ENCODE measurements around the gene CYSRT1.
A peak's percentile ranks its signal among the peaks of the same experiment; 100 is the strongest.

The CYSRT1 gene

DNA sequence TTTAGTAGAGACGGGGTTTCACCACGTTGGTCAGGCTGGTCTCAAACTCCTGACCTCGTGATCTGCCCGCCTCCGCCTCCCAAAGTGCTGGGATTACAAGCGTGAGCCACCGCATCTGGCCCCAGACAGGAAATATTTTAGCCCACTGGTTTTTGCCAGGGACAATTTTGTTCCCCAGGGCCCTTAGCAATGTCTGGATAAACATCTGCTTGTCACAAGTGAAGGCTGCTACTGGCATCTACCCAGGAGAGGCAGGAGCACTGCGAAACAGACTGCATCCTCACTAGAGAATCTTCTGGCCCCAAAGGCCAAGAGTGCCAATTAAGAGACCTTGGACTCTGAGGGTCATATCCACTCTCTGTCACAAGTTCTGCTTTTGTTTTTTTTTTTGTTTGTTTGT, 22.0 kb upstream of the CYSRT1 start:
- TF ChIP-seq ZBTB7A (IDR thresholded peaks at IDR 0.05; ENCODE audit: low read depth) (no peak), RAD21 (IDR thresholded peaks at IDR 0.05; ENCODE audit: low read depth) (no peak)
- TF ChIP-seq, protein P1, sequence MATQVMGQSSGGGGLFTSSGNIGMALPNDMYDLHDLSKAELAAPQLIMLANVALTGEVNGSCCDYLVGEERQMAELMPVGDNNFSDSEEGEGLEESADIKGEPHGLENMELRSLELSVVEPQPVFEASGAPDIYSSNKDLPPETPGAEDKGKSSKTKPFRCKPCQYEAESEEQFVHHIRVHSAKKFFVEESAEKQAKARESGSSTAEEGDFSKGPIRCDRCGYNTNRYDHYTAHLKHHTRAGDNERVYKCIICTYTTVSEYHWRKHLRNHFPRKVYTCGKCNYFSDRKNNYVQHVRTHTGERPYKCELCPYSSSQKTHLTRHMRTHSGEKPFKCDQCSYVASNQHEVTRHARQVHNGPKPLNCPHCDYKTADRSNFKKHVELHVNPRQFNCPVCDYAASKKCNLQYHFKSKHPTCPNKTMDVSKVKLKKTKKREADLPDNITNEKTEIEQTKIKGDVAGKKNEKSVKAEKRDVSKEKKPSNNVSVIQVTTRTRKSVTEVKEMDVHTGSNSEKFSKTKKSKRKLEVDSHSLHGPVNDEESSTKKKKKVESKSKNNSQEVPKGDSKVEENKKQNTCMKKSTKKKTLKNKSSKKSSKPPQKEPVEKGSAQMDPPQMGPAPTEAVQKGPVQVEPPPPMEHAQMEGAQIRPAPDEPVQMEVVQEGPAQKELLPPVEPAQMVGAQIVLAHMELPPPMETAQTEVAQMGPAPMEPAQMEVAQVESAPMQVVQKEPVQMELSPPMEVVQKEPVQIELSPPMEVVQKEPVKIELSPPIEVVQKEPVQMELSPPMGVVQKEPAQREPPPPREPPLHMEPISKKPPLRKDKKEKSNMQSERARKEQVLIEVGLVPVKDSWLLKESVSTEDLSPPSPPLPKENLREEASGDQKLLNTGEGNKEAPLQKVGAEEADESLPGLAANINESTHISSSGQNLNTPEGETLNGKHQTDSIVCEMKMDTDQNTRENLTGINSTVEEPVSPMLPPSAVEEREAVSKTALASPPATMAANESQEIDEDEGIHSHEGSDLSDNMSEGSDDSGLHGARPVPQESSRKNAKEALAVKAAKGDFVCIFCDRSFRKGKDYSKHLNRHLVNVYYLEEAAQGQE (IDR thresholded peaks at IDR 0.05; ENCODE audit: low read depth): no peak

DNA sequence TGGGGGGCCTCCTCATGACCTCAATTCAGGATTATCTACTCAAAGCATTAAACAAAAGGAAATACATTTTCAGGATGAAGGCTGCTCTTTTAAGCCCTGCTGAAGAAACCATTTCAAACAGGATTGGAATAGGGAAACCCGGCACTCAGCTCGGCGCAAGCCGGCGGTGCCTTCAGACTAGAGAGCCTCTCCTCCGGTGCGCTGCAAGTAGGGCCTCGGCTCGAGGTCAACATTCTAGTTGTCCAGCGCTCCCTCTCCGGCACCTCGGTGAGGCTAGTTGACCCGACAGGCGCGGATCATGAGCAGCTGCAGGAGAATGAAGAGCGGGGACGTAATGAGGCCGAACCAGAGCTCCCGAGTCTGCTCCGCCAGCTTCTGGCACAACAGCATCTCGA, 20.2 kb upstream of the CYSRT1 start:
- no peak for TF ChIP-seq TCF12 (IDR thresholded peaks at IDR 0.05; ENCODE audit: low read depth)
- TF ChIP-seq CEBPB (IDR thresholded peaks at IDR 0.05): no peak
- TF ChIP-seq, protein P2, sequence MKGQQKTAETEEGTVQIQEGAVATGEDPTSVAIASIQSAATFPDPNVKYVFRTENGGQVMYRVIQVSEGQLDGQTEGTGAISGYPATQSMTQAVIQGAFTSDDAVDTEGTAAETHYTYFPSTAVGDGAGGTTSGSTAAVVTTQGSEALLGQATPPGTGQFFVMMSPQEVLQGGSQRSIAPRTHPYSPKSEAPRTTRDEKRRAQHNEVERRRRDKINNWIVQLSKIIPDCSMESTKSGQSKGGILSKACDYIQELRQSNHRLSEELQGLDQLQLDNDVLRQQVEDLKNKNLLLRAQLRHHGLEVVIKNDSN (IDR thresholded peaks at IDR 0.05): no peak
- TF ChIP-seq CREB1 (IDR thresholded peaks at IDR 0.05; ENCODE audit: low read depth): no peak
- TF ChIP-seq YY1 (IDR thresholded peaks at IDR 0.05; ENCODE audit: low read depth): no peak
- TF ChIP-seq, protein P1 (IDR thresholded peaks at IDR 0.05; ENCODE audit: low read depth): no peak
- TF ChIP-seq RAD21 (IDR thresholded peaks at IDR 0.05; ENCODE audit: low read depth): no peak
- TF ChIP-seq ZBTB7A (IDR thresholded peaks at IDR 0.05; ENCODE audit: low read depth): no peak
- TF ChIP-seq TAF1 (IDR thresholded peaks at IDR 0.05; ENCODE audit: low read depth): no peak
- no peak for TF ChIP-seq TEAD4 (IDR thresholded peaks at IDR 0.05)
- TF ChIP-seq FOXM1 (IDR thresholded peaks at IDR 0.05; ENCODE audit: borderline replicate concordance, low read depth): no peak
- TF ChIP-seq, protein P3, sequence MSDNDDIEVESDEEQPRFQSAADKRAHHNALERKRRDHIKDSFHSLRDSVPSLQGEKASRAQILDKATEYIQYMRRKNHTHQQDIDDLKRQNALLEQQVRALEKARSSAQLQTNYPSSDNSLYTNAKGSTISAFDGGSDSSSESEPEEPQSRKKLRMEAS (IDR thresholded peaks at IDR 0.05): no peak
- TF ChIP-seq EGR1 (IDR thresholded peaks at IDR 0.05): no peak
- TF ChIP-seq NFIC (IDR thresholded peaks at IDR 0.05): no peak
- no peak for TF ChIP-seq EP300 (IDR thresholded peaks at IDR 0.05; ENCODE audit: borderline replicate concordance)

DNA sequence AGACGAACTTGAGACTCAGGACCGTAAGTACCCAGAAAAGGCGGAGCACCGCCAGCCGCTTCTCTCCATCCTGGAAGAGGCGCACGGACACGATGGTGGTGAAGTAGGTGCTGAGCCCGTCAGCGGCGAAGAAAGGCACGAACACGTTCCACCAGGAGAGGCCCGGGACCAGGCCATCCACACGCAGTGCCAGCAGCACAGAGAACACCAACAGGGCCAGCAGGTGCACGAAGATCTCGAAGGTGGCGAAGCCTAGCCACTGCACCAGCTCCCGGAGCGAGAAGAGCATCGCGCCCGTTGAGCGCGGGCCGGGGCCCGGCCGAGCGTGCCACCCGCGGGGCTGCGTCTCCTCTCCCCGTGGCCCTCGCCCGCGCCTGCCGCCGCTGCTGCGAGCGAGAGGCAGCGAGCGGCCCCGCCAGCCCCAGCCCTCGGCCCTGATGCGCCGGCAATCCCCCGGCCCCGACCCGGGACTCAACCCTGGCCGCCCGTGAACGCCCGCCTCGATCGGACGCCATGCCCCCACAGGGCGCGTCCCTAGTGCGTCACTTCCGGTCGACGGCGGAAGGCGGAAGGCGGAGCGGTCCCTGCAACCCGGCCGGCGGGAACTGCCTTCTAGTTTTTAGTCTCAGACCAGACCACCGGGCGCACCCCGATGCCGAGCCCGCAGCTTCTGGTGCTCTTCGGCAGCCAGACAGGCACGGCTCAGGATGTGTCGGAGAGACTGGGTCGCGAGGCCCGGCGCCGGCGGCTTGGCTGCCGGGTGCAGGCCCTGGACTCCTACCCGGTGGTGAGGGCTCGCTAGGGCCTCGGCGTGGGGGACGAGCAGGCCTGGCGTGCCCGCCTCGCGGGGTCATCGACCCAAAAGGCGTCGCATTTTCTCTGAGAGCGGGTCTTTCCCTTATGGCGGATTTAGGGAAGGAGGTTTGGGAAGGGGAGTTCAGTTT, 19.6 kb upstream of the CYSRT1 start, which contains the start of the genes NDOR1 and TMEM203:
Gene NDOR1 (plus strand): TSS at position 575 of the 944 bp plus-strand sequence. CDS start 78 bp downstream, at position 653.
Gene TMEM203 (minus strand): TSS at position 523 of the 944 bp plus-strand sequence. CDS start 234 bp downstream, at position 289.
- TF ChIP-seq FOXM1 (IDR thresholded peaks at IDR 0.05; ENCODE audit: borderline replicate concordance, low read depth) (no peak), TCF12 (IDR thresholded peaks at IDR 0.05; ENCODE audit: low read depth) (peak; percentile 67), CREB1 (IDR thresholded peaks at IDR 0.05; ENCODE audit: low read depth) (peak; percentile 91), RAD21 (IDR thresholded peaks at IDR 0.05; ENCODE audit: low read depth) (no peak), ZBTB7A (IDR thresholded peaks at IDR 0.05; ENCODE audit: low read depth) (no peak), TAF1 (IDR thresholded peaks at IDR 0.05; ENCODE audit: low read depth) (peak; percentile 90), NFIC (IDR thresholded peaks at IDR 0.05) (no peak), EP300 (IDR thresholded peaks at IDR 0.05; ENCODE audit: borderline replicate concordance) (no peak; the same call in 1 of the 2 replicates), CEBPB (IDR thresholded peaks at IDR 0.05) (no peak), YY1 (IDR thresholded peaks at IDR 0.05; ENCODE audit: low read depth) (peak; percentile 95), TEAD4 (IDR thresholded peaks at IDR 0.05) (no peak), EGR1 (IDR thresholded peaks at IDR 0.05) (no peak)
- TF ChIP-seq, protein P1 (IDR thresholded peaks at IDR 0.05; ENCODE audit: low read depth): no peak
- TF ChIP-seq, protein P3 (IDR thresholded peaks at IDR 0.05): peak; percentile 83
- TF ChIP-seq, protein P2 (IDR thresholded peaks at IDR 0.05): 0 out of 2 replicates have a peak, but pooled peaks have one; percentile 14

DNA sequence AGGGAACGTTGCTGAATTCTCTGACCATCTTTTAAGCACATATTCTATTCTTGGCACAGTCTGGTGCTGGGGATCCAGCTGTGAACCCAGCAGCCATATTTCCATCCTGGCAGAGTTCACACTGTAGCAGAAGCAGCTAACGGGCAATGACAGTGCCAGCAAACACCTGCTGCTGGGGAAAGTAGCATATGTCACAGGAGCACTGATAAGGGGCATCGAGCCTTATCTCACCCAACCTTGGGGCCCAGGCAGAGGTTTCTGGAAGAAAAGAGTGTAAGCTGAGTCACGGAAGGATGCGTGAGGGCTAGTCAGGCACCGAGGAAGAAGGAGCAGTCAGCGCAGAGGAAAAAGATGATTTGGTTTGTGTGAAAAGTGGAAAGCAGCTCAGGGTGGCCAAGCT, 18.4 kb upstream of the CYSRT1 start:
- TF ChIP-seq CREB1 (IDR thresholded peaks at IDR 0.05; ENCODE audit: low read depth) (no peak), EGR1 (IDR thresholded peaks at IDR 0.05) (no peak), ZBTB7A (IDR thresholded peaks at IDR 0.05; ENCODE audit: low read depth) (no peak)
